ENCODE data around the gene LMO7.

Gene LMO7

DNA sequence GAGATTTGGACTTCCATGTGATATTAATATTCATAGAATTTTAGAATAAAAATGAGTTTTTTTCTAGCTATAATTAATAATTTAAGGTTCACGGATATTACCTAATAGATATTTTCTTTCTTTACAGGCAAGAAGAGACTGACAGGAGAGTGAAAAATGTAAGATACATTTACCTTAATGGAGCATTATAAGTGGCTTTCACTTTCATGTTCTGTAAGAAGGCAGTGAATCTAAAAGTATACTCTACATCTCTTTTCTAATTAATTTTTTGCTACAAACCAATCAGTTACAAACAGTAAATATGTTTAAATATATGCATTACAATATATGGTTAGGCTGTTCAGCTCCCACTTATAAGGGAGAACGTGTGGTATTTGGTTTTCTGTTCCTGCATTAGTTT is 159.1 kb downstream of the LMO7 start:
- H3K79me2 ChIP-seq: no peaks in the 10 kb centered on the region
- H3K4me1 ChIP-seq: no peaks in the 10 kb centered on the region
- H3K4me2 ChIP-seq (ENCODE audit: low read length): no peak overlapping the region
- no peak overlapping the region for H3K27ac ChIP-seq
- H3K9me3 ChIP-seq (ENCODE audit: control insufficient read depth, low read length): no peaks in the 10 kb centered on the region
- H3K27me3 ChIP-seq (ENCODE audit: control insufficient read depth, insufficient read depth, low read length): no peaks in the 10 kb centered on the region
- no peak for TF ChIP-seq CTCF (IDR thresholded peaks at IDR 0.05)
- no peak overlapping the region for H3K4me3 ChIP-seq (ENCODE audit: low read depth, low read length)
- H3K36me3 ChIP-seq (ENCODE audit: control insufficient read depth, insufficient read depth, low read length): no peaks in the 10 kb centered on the region
- no peak overlapping the region for H2AFZ ChIP-seq
- H3K9ac ChIP-seq: no peak overlapping the region

GRCh38 chr13:75796825-75797224 is 160.7 kb downstream of the LMO7 start:
- Histone ChIP-seq H3K79me2 (no peaks in the 10 kb centered on the region), H2AFZ (no peak overlapping the region), H3K4me3 (ENCODE audit: low read depth, low read length) (no peak overlapping the region)

GRCh38 chr13:75797239-75797638 is 161.1 kb downstream of the LMO7 start:
- Histone ChIP-seq H3K27me3 (ENCODE audit: control insufficient read depth, insufficient read depth, low read length) (no peaks in the 10 kb centered on the region), H3K9me3 (ENCODE audit: control insufficient read depth, low read length) (no peaks in the 10 kb centered on the region), H3K4me3 (ENCODE audit: low read depth, low read length) (no peak overlapping the region), H3K4me1 (no peaks in the 10 kb centered on the region), H3K36me3 (ENCODE audit: control insufficient read depth, insufficient read depth, low read length) (no peaks in the 10 kb centered on the region), H3K9ac (no peak overlapping the region), H3K27ac (no peak overlapping the region), H3K79me2 (no peaks in the 10 kb centered on the region), H2AFZ (no peak overlapping the region), H3K4me2 (ENCODE audit: low read length) (no peak overlapping the region)
- TF ChIP-seq CTCF (IDR thresholded peaks at IDR 0.05): no peak

More at GRCh38 chr13:75796825-75797224, 160.7 kb downstream of the LMO7 start:
- no peaks in the 10 kb centered on the region for H3K4me1 ChIP-seq
- H3K4me2 ChIP-seq (ENCODE audit: low read length): no peak overlapping the region
- no peak overlapping the region for H3K9ac ChIP-seq
- no peak overlapping the region for H3K27ac ChIP-seq
- TF ChIP-seq CTCF (IDR thresholded peaks at IDR 0.05): no peak
- H3K27me3 ChIP-seq (ENCODE audit: control insufficient read depth, insufficient read depth, low read length): no peaks in the 10 kb centered on the region
- no peaks in the 10 kb centered on the region for H3K36me3 ChIP-seq (ENCODE audit: control insufficient read depth, insufficient read depth, low read length)
- no peaks in the 10 kb centered on the region for H3K9me3 ChIP-seq (ENCODE audit: control insufficient read depth, low read length)

DNA sequence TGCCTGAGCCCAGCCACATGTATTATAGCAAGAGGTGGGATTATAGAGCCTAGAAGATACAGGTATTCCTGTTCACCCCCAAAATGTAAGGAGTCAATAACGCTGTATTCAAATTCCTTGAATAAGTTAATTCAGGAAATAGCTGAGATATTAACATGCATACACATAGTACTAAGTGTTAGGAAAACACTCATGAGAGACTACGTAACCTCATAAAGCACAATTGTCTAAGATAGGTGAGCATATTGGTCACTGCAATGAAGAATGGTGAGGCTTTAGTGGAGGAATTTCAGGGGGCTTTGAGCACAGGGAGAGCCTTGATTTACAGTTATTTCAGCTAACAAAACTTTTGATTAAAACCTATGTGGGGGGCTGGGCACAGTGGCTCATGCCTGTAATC is 161.6 kb downstream of the LMO7 start:
- Histone ChIP-seq H3K9me3 (ENCODE audit: control insufficient read depth, low read length) (no peaks in the 10 kb centered on the region), H3K79me2 (no peaks in the 10 kb centered on the region), H2AFZ (no peak overlapping the region), H3K9ac (no peak overlapping the region), H3K4me3 (ENCODE audit: low read depth, low read length) (no peak overlapping the region), H3K36me3 (ENCODE audit: control insufficient read depth, insufficient read depth, low read length) (no peaks in the 10 kb centered on the region), H3K27me3 (ENCODE audit: control insufficient read depth, insufficient read depth, low read length) (no peaks in the 10 kb centered on the region), H3K4me1 (no peaks in the 10 kb centered on the region), H3K27ac (no peak overlapping the region), H3K4me2 (ENCODE audit: low read length) (no peak overlapping the region)
- no peak for TF ChIP-seq CTCF (IDR thresholded peaks at IDR 0.05)

DNA sequence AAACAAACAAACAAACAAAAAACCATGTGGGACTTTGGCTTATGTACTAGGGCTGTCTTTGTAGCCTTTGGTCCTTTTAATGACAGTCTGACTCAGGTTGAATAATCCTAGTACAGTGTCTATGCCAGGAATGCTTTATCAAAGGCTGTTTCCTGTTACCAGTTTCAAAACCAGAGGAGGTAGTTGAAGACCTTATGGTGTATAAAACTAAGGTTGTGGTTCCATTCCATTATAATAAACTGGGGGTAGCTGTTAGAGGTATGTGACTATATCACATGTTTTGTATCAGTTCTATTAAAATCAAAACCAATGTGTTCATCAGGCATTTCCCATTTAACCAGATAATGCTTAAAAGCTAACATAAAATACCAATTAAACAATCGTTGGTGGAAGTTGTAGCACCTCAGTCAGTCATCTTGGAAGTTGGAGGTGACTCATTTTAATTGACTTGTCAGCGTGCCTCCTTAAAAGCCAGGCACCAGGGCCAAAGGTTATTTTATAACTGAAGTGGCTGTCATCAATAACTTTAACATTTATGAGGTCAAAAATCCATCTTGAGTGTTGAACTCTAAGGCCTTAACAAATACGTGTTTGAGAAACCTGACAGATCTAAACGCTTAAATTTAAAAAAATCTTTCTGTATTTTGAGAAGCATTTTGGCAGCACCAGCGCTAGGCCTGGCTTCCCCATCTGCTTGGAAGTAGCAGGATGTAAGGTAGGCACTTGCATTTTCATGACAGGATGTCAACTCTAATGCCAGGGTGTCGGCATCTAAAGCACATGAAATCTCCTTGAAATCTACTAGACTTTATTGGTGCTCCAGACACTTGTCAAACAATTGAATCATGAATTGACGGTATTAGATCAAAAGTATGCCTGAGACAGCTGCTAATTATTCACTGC is 162.5 kb downstream of the LMO7 start:
- Histone ChIP-seq H3K4me3 (ENCODE audit: low read depth, low read length) (no peak overlapping the region), H3K27ac (no peak overlapping the region), H3K9me3 (ENCODE audit: control insufficient read depth, low read length) (no peaks in the 10 kb centered on the region), H3K4me1 (no peaks in the 10 kb centered on the region), H3K79me2 (no peaks in the 10 kb centered on the region), H2AFZ (no peak overlapping the region), H3K4me2 (ENCODE audit: low read length) (no peak overlapping the region), H3K9ac (no peak overlapping the region), H3K36me3 (ENCODE audit: control insufficient read depth, insufficient read depth, low read length) (no peaks in the 10 kb centered on the region), H3K27me3 (ENCODE audit: control insufficient read depth, insufficient read depth, low read length) (no peaks in the 10 kb centered on the region)
- TF ChIP-seq CTCF (IDR thresholded peaks at IDR 0.05): no peak

Measured in parathyroid adenoma (tissue), 2 donors.